Gastroesophageal sphincter (tissue), 4 donors: ENCODE measurements around the gene HLA-DMB. TPM values are rescaled to one million over a fixed set of nuclear protein-coding genes. Genes with fewer than 3 reads are reported as not detected.

Experiments
- ATAC-seq: fragments of 150-250 bp; one replicate; pipeline ENCODE4 v1.9.1; 2016; ENCODE audit warnings: mild to moderate bottlenecking, moderate library complexity
- H3K27ac ChIP-seq, 4 donors: fragments of 200-600 bp; sonication (generic) in 3 of 4; 1 replicate in 3 of 4; 2 replicates in 1 of 4; pipeline ENCODE4 v1.5.1; 2016 to 2019
- H3K27me3 ChIP-seq: fragments of 200-600 bp; sonication (generic); one replicate; pipeline ENCODE4 v1.5.1; 2019
- H3K36me3 ChIP-seq, 2 donors: fragments of 200-600 bp; sonication (generic); one replicate each; pipeline ENCODE4 v1.5.1; 2019; ENCODE audit warnings: control low read depth in 1 of 2
- H3K4me1 ChIP-seq, 3 donors: fragments of 200-600 bp; sonication (generic); 1 replicate in 2 of 3; 2 replicates in 1 of 3; pipeline ENCODE4 v1.5.1; 2016 to 2019; ENCODE audit warnings: control low read depth in 2 of 3
- H3K4me3 ChIP-seq, 2 donors: fragments of 200-600 bp; sonication (generic); one replicate each; pipeline ENCODE4 v1.5.1; 2019; ENCODE audit warnings: mild to moderate bottlenecking in 1 of 2, moderate library complexity in 1 of 2
- H3K9me3 ChIP-seq, 3 donors: fragments of 200-600 bp; sonication (generic); one replicate each; pipeline ENCODE4 v1.5.1; 2017 to 2019; ENCODE audit warnings: control low read depth in 2 of 3
- EP300 ChIP-seq: sonication (generic); formaldehyde crosslinking; IDR thresholded peaks from one replicate; pipeline ENCODE4 v1.6.1; 2017; ENCODE audit warnings: antibody characterized with exemption, mild to moderate bottlenecking
- POLR2A ChIP-seq, 2 donors: fragments of 450-650 bp; IDR thresholded peaks; one replicate each; pipeline ENCODE4 v1.6.1; 2017; ENCODE audit warnings: antibody characterized with exemption in 2 of 2, mild to moderate bottlenecking in 2 of 2, moderate library complexity in 1 of 2
- POLR2AphosphoS5 ChIP-seq: sonication (generic); formaldehyde crosslinking; IDR thresholded peaks from one replicate; pipeline ENCODE4 v1.6.1; 2017; ENCODE audit warnings: antibody characterized with exemption
- WGBS, 2 donors: methylation state at CpG; one replicate each; pipeline ENCODE4 v1.1.5; 2018; ENCODE audit warnings: low coverage in 1 of 2; 5-methylcytosine and 5-hydroxymethylcytosine counted together
- total RNA-seq, 4 donors: library from RNA; depleted of rRNA; stranded (reverse); fragments of >200 nt; gene quantifications; one replicate each; pipeline ENCODE4 v1.1.0, GENCODE V29; 2016
- TF ChIP-seq, protein P1 (sequence below), 4 experiments: fragments of 200-600 bp in 2 of 4; fragments of 450-650 bp in 2 of 4; sonication (generic) in 1 of 4; IDR thresholded peaks; one replicate each; pipeline ENCODE4 v1.5.1; 2017 to 2019; ENCODE audit warnings: antibody characterized with exemption in 4 of 4, mild to moderate bottlenecking in 2 of 4, moderate library complexity in 2 of 4

HLA-DMB gene
- total RNA-seq, 4 donors from 2014 or later, result 7.3 to 26.0 (median 11.6) TPM

DNA sequence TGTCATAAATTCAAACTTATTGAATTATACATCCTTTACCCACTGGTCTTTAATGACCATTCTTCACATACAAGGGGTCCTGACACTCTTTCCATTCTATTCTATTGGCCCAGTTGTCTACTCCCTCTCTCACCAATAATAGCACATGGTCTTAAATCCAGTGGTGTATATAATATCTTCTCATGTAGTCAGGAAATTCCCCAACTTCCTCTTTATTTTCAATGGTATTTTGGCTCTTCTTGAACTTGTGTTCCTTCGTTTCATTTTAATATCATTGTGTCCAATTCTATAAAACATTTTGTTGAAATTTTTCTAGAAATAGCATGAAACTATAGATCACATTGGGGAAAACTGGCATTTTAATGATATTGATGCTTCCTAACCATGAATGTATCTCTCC, 50.0 kb downstream of the HLA-DMB start:
- H3K4me3 ChIP-seq, result no peak overlapping the region
- ATAC-seq, result no peak
- no peak overlapping the region for H3K27ac ChIP-seq
- no peaks in the 10 kb centered on the region for H3K36me3 ChIP-seq
- TF ChIP-seq EP300 (no peak), POLR2AphosphoS5 (no peak), POLR2A (IDR thresholded peaks at IDR 0.05) (no peak)
- TF ChIP-seq, protein P1, sequence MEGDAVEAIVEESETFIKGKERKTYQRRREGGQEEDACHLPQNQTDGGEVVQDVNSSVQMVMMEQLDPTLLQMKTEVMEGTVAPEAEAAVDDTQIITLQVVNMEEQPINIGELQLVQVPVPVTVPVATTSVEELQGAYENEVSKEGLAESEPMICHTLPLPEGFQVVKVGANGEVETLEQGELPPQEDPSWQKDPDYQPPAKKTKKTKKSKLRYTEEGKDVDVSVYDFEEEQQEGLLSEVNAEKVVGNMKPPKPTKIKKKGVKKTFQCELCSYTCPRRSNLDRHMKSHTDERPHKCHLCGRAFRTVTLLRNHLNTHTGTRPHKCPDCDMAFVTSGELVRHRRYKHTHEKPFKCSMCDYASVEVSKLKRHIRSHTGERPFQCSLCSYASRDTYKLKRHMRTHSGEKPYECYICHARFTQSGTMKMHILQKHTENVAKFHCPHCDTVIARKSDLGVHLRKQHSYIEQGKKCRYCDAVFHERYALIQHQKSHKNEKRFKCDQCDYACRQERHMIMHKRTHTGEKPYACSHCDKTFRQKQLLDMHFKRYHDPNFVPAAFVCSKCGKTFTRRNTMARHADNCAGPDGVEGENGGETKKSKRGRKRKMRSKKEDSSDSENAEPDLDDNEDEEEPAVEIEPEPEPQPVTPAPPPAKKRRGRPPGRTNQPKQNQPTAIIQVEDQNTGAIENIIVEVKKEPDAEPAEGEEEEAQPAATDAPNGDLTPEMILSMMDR (IDR thresholded peaks at IDR 0.05), result no peak
- no peaks in the 10 kb centered on the region for H3K27me3 ChIP-seq
- H3K4me1 ChIP-seq, result peaks cover 0 to 32% (median 18%) of the 10 kb centered on the region in 3 donors
- 46 to 55% methylated on average over 1 of the region's 1 CpG for WGBS, 2 donors
- H3K9me3 ChIP-seq, result no peaks in the 10 kb centered on the region

DNA sequence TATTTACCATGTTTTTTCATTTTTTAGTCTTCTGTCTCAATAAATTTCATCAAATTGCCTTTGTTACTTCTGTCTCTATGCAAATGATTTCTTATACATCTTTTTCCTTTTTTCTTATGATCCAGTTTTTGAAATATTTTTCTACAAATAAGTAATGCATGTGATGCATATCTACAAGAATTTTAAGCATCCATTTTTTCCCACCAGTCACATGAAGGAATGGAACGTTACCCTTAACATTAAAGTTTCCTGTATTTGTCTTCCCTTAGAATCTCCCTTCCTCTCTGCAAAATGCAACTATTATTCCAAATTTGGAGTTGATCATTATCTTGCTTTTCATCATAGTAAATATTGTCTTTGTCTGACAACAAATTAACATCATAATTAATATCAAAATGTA, 51.3 kb downstream of the HLA-DMB start:
- H3K36me3 ChIP-seq, result no peaks in the 10 kb centered on the region
- H3K27me3 ChIP-seq, result no peaks in the 10 kb centered on the region
- H3K27ac ChIP-seq, result no peak overlapping the region
- WGBS, 2 donors, result 39 to 44% methylated on average over 1 of the region's 1 CpG
- no peak for TF ChIP-seq EP300
- TF ChIP-seq, protein P1 (IDR thresholded peaks at IDR 0.05), result no peak
- TF ChIP-seq POLR2A (IDR thresholded peaks at IDR 0.05), result no peak
- no peak for TF ChIP-seq POLR2AphosphoS5
- peaks cover 0 to 25% (median 14%) of the 10 kb centered on the region in 3 donors for H3K4me1 ChIP-seq
- no peaks in the 10 kb centered on the region for H3K9me3 ChIP-seq
- ATAC-seq, result no peak
- no peak overlapping the region for H3K4me3 ChIP-seq

DNA sequence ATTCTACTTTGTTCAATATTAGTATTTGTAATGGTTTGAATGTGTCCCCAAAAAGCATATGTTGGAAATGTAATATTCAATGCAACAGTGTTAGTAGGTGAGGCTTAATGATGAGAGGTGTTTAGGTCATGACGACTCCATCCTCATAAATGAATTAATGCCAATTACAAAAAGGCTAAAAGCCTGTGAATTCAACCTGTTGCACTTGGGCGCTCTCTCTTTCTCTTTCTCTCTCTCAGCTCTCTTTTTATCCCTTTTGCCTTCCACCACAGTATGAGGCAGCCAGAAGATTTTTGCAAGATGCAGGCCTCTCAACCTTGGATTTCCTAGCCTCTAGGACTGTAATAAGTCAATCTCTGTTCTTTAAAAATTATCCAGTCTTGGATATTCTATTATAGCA, 52.3 kb downstream of the HLA-DMB start:
- no peaks in the 10 kb centered on the region for H3K36me3 ChIP-seq
- no peaks in the 10 kb centered on the region for H3K27me3 ChIP-seq
- no peak overlapping the region for H3K4me3 ChIP-seq
- no peak for TF ChIP-seq POLR2AphosphoS5
- no peak for TF ChIP-seq EP300
- TF ChIP-seq, protein P1 (IDR thresholded peaks at IDR 0.05), result no peak
- no peak for TF ChIP-seq POLR2A (IDR thresholded peaks at IDR 0.05)
- H3K4me1 ChIP-seq, result peaks cover 0 to 20% (median 10%) of the 10 kb centered on the region in 3 donors
- 79 to 80% methylated on average over 2 of the region's 2 CpGs for WGBS, 2 donors
- no peaks in the 10 kb centered on the region for H3K9me3 ChIP-seq
- no peak for ATAC-seq
- H3K27ac ChIP-seq, result no peak overlapping the region

DNA sequence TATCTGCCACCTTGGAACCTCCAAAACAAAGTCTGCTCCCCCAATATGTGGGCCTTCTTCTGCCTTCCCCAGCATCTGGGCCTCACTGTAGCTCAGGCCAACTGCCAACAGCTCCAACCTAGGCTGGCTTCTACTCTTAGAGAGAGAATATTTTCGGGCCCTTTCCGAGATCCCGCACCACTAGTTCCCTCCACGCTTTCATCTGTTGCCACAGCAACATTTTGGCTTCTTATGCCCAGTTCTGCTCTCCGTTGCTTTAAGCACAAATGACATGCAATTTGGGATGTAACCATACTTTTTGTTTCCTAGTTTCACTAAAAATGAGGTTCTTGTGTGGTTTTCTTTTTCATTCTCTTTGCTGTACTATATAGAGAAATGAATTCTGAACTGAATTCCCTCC, 53.2 kb downstream of the HLA-DMB start:
- ATAC-seq, result no peak
- Histone ChIP-seq H3K36me3 (no peaks in the 10 kb centered on the region), H3K9me3 (no peaks in the 10 kb centered on the region), H3K27ac (no peak overlapping the region), H3K4me3 (no peak overlapping the region), H3K27me3 (no peaks in the 10 kb centered on the region), H3K4me1 (peaks cover 0 to 18% (median 10%) of the 10 kb centered on the region in 3 donors)
- TF ChIP-seq POLR2A (IDR thresholded peaks at IDR 0.05), result no peak
- no peak for TF ChIP-seq POLR2AphosphoS5
- TF ChIP-seq EP300, result no peak
- TF ChIP-seq, protein P1 (IDR thresholded peaks at IDR 0.05), result no peak
- 51 to 74% methylated on average over 5 of the region's 5 CpGs for WGBS, 2 donors

DNA sequence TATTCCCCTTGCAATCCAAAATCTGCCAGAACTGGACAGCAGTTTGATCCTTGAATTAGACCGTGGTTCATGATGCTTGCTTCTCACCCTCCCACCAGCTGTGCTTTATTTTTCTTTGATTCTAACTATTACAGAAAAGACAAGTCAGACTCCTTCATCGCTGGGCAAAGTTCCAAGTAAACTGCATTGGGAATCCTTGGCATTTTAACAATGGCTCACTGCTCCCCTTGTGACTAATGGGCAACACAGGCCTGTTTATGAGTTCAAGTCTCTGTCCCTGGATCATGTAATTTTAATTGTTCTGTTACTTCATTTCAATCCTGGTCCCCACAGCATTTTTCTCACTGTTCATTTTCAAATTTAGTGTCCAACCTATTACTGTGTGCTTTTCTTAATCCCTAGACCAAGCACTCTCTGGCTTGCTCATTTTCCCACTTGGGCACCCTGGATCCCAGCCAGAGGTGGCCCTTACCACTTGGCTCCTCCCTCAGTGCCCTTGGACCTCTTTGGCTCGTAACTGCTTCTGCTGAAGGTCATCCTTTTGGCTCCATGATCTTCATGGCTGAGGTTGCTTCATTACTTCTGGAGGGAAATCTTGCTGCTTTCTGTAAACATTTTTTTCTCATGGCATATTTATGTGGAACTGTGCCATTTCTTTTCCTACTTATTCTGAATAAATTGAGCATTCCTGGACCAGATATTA, 54.0 kb downstream of the HLA-DMB start:
- 30 to 67% methylated on average over 1 to 3 of the region's 3 CpGs for WGBS, 2 donors
- no peaks in the 10 kb centered on the region for H3K27me3 ChIP-seq
- peak overlapping the region in 2 of 4 donors; percentile 38 to 68 for H3K27ac ChIP-seq
- TF ChIP-seq POLR2AphosphoS5, result no peak
- TF ChIP-seq, protein P1 (IDR thresholded peaks at IDR 0.05), result no peak
- TF ChIP-seq POLR2A (IDR thresholded peaks at IDR 0.05), result no peak
- no peak for TF ChIP-seq EP300
- peaks cover 0 to 18% (median 10%) of the 10 kb centered on the region in 3 donors for H3K4me1 ChIP-seq
- no peak for ATAC-seq
- no peak overlapping the region for H3K4me3 ChIP-seq
- no peaks in the 10 kb centered on the region for H3K9me3 ChIP-seq
- no peaks in the 10 kb centered on the region for H3K36me3 ChIP-seq
